Measurements from ENCODE around the gene WWP2. TPM values are rescaled to one million over a fixed set of nuclear protein-coding genes. Genes with fewer than 3 reads are reported as not detected.

The WWP2 gene
- polyA plus RNA-seq, 1 donor from 2014 or later: 11.9 TPM

DNA sequence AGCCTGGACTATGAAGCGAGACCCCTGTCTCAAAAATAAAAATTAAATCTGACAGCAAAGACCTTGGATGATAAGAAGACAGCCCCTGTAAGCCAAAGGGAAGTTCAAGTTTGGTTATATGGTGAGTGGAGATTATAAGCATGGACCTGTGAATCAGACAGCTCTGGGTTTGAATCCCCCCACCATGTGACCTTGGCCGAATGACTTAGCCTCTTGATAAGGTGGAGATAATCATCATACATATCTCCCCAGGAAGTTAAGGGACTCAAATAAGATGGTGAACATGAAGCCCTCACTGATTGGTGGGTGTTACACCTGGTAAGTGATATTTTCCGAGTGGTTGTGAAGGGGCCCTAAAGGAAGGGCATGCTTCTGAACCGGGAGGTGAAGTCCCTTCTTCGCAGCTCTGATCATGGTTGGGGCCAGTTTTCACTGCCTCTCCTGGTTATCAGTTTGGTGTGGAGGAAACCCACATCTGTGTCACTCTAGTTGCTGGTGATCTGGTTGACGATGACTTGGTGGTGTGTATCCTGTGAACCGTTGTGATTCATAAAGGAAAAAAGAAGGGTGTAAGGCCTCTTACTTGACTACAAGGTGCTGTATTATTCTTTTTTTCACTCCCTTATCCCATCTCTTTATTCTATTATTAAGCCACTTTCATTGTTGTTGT is 127.3 kb downstream of the WWP2 start:
- H3K4me2 ChIP-seq (ENCODE audit: low read length): no peak overlapping the region
- peaks cover 5% of the 10 kb centered on the region for H3F3A ChIP-seq (ENCODE audit: insufficient read depth, low read length, poor library complexity, severe bottlenecking)
- H3K36me3 ChIP-seq (ENCODE audit: insufficient read depth, low read length): peaks cover 5% of the 10 kb centered on the region
- no peaks in the 10 kb centered on the region for H3K27me3 ChIP-seq (ENCODE audit: insufficient read depth, low read depth, low read length)
- H2AFZ ChIP-seq (ENCODE audit: low read depth, low read length): no peak overlapping the region
- H3K9me2 ChIP-seq (ENCODE audit: insufficient read depth, low read length): no peaks in the 10 kb centered on the region
- peak overlapping the region; percentile 89 for H3K27ac ChIP-seq (ENCODE audit: low read length)
- TF ChIP-seq SMC3 (conservative IDR thresholded peaks at IDR 0.05; ENCODE audit: poor library complexity) (no peak), EP300 (conservative IDR thresholded peaks at IDR 0.05; ENCODE audit: poor library complexity, severe bottlenecking) (no peak), POLR2AphosphoS5 (IDR thresholded peaks at IDR 0.05) (no peak), TAF1 (IDR thresholded peaks at IDR 0.05; ENCODE audit: low read depth) (no peak), RAD21 (conservative IDR thresholded peaks at IDR 0.05) (no peak), EZH2 (IDR thresholded peaks at IDR 0.05; ENCODE audit: borderline replicate concordance, insufficient read depth, low read length, poor library complexity, severe bottlenecking) (no peak), MXI1 (conservative IDR thresholded peaks at IDR 0.05; ENCODE audit: poor library complexity, severe bottlenecking) (no peak)
- TF ChIP-seq, protein P1, sequence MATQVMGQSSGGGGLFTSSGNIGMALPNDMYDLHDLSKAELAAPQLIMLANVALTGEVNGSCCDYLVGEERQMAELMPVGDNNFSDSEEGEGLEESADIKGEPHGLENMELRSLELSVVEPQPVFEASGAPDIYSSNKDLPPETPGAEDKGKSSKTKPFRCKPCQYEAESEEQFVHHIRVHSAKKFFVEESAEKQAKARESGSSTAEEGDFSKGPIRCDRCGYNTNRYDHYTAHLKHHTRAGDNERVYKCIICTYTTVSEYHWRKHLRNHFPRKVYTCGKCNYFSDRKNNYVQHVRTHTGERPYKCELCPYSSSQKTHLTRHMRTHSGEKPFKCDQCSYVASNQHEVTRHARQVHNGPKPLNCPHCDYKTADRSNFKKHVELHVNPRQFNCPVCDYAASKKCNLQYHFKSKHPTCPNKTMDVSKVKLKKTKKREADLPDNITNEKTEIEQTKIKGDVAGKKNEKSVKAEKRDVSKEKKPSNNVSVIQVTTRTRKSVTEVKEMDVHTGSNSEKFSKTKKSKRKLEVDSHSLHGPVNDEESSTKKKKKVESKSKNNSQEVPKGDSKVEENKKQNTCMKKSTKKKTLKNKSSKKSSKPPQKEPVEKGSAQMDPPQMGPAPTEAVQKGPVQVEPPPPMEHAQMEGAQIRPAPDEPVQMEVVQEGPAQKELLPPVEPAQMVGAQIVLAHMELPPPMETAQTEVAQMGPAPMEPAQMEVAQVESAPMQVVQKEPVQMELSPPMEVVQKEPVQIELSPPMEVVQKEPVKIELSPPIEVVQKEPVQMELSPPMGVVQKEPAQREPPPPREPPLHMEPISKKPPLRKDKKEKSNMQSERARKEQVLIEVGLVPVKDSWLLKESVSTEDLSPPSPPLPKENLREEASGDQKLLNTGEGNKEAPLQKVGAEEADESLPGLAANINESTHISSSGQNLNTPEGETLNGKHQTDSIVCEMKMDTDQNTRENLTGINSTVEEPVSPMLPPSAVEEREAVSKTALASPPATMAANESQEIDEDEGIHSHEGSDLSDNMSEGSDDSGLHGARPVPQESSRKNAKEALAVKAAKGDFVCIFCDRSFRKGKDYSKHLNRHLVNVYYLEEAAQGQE (IDR thresholded peaks at IDR 0.05; ENCODE audit: borderline replicate concordance): no peak
- TF ChIP-seq, protein P2, sequence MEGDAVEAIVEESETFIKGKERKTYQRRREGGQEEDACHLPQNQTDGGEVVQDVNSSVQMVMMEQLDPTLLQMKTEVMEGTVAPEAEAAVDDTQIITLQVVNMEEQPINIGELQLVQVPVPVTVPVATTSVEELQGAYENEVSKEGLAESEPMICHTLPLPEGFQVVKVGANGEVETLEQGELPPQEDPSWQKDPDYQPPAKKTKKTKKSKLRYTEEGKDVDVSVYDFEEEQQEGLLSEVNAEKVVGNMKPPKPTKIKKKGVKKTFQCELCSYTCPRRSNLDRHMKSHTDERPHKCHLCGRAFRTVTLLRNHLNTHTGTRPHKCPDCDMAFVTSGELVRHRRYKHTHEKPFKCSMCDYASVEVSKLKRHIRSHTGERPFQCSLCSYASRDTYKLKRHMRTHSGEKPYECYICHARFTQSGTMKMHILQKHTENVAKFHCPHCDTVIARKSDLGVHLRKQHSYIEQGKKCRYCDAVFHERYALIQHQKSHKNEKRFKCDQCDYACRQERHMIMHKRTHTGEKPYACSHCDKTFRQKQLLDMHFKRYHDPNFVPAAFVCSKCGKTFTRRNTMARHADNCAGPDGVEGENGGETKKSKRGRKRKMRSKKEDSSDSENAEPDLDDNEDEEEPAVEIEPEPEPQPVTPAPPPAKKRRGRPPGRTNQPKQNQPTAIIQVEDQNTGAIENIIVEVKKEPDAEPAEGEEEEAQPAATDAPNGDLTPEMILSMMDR (IDR thresholded peaks at IDR 0.05; ENCODE audit: poor library complexity, severe bottlenecking): no peak
- no peaks in the 10 kb centered on the region for H3K79me2 ChIP-seq (replicated peaks; ENCODE audit: insufficient read depth, low read length)
- H3K9ac ChIP-seq (ENCODE audit: low read length): no peak overlapping the region
- H3K4me3 ChIP-seq (ENCODE audit: low read length): no peak overlapping the region
- no peaks in the 10 kb centered on the region for H3K9me3 ChIP-seq (ENCODE audit: low read length)
- no peaks in the 10 kb centered on the region for H4K20me1 ChIP-seq (ENCODE audit: insufficient read depth)

DNA sequence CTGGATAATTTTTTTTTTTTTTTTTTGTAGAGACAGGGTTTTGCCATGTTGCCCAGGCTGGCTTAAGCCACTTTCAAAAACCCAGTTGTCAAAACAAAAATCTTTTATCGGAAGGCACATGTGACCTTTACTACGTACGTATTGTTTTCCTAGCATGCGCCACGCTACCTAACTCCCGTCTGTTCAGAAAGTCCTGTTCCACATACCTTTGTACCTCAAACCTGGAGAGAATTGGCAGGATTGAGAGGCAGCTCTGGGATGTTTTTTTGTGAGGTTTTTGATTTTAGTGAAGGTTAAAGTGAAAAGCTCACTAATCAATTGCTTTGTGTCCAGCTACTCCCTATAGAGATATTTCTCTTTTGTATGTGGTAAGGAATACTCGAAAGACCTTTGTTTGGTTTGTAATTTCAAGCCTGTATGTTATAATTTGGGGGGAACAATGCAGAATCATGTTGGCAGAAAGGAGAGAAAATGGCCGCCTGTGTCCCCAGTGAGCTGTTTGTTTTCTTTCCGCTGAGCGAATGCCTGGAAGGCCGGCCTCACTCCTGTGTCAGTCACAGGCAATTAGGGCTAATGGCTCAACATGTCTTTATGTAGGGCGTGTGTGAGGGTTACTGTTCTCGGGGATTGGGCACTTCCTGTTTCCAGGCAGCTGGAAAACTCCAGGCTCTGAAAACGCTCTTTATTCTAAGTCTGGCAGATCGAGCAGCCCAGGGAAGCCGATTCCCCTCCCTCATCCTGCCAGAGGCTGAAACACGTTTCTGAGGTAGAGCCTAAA is 128.2 kb downstream of the WWP2 start:
- no peaks in the 10 kb centered on the region for H3K9me2 ChIP-seq (ENCODE audit: insufficient read depth, low read length)
- H3K27me3 ChIP-seq (ENCODE audit: insufficient read depth, low read depth, low read length): no peaks in the 10 kb centered on the region
- peak overlapping the region; percentile 63 for H3K9ac ChIP-seq (ENCODE audit: low read length)
- peak overlapping the region; percentile 44 for H3K4me2 ChIP-seq (ENCODE audit: low read length)
- H3K27ac ChIP-seq (ENCODE audit: low read length): peak overlapping the region; percentile 89
- H3K4me3 ChIP-seq (ENCODE audit: low read length): peak overlapping the region; percentile 5
- peaks cover 5% of the 10 kb centered on the region for H3F3A ChIP-seq (ENCODE audit: insufficient read depth, low read length, poor library complexity, severe bottlenecking)
- H4K20me1 ChIP-seq (ENCODE audit: insufficient read depth): no peaks in the 10 kb centered on the region
- no peak for TF ChIP-seq EZH2 (IDR thresholded peaks at IDR 0.05; ENCODE audit: borderline replicate concordance, insufficient read depth, low read length, poor library complexity, severe bottlenecking)
- no peak for TF ChIP-seq MXI1 (conservative IDR thresholded peaks at IDR 0.05; ENCODE audit: poor library complexity, severe bottlenecking)
- peak; percentile 45 for TF ChIP-seq TAF1 (IDR thresholded peaks at IDR 0.05; ENCODE audit: low read depth)
- TF ChIP-seq, protein P2 (IDR thresholded peaks at IDR 0.05; ENCODE audit: poor library complexity, severe bottlenecking): no peak
- no peak for TF ChIP-seq SMC3 (conservative IDR thresholded peaks at IDR 0.05; ENCODE audit: poor library complexity)
- TF ChIP-seq, protein P1 (IDR thresholded peaks at IDR 0.05; ENCODE audit: borderline replicate concordance): peak; percentile 81
- no peak for TF ChIP-seq RAD21 (conservative IDR thresholded peaks at IDR 0.05)
- peak; percentile 71 for TF ChIP-seq POLR2AphosphoS5 (IDR thresholded peaks at IDR 0.05)
- peak; percentile 39 for TF ChIP-seq EP300 (conservative IDR thresholded peaks at IDR 0.05; ENCODE audit: poor library complexity, severe bottlenecking)
- H3K79me2 ChIP-seq (replicated peaks; ENCODE audit: insufficient read depth, low read length): no peaks in the 10 kb centered on the region
- H3K36me3 ChIP-seq (ENCODE audit: insufficient read depth, low read length): peaks cover 5% of the 10 kb centered on the region
- no peaks in the 10 kb centered on the region for H3K9me3 ChIP-seq (ENCODE audit: low read length)
- H2AFZ ChIP-seq (ENCODE audit: low read depth, low read length): peak overlapping the region; percentile 49
